Mesothelial cell of epicardium (in vitro differentiated cells): Measurements from ENCODE around the gene AOC3. TPM values are rescaled to one million over a fixed set of nuclear protein-coding genes. Genes with fewer than 3 reads are reported as not detected.
"Not testable (repeated sequence)": the region's sequence is repeated elsewhere in the genome, so short reads cannot be mapped to it uniquely, and the experiment has no call there.

ENCODE experiments used
- DNase-seq, 2 experiments: peaks; one replicate each; pipeline ENCODE4 v3.0.0; 2021; ENCODE audit warnings: low spot score in 2 of 2; ENCODE audit not compliant: unreplicated experiment in 2 of 2
- H3K27ac Mint-ChIP-seq: 2 replicates; pipeline ENCODE4 v1.8.0; 2021; ENCODE audit warnings: mixed read lengths
- H3K27me3 Mint-ChIP-seq: 2 replicates; pipeline ENCODE4 v1.8.0; 2021; ENCODE audit warnings: low read depth, mixed read lengths
- H3K36me3 Mint-ChIP-seq: 2 replicates; pipeline ENCODE4 v1.8.0; 2021; ENCODE audit warnings: mixed read lengths
- H3K4me1 Mint-ChIP-seq: 2 replicates; pipeline ENCODE4 v1.8.0; 2021; ENCODE audit warnings: mixed read lengths
- H3K4me3 Mint-ChIP-seq: 2 replicates; pipeline ENCODE4 v1.8.0; 2021; ENCODE audit warnings: mild to moderate bottlenecking, moderate library complexity, mixed read lengths
- H3K9me3 Mint-ChIP-seq: 2 replicates; pipeline ENCODE4 v1.8.0; 2021; ENCODE audit warnings: mixed read lengths
- CTCF ChIP-seq: fragments of 200-600 bp; sonication (generic); IDR thresholded peaks from one replicate; pipeline ENCODE4 v1.5.0; 2021; ENCODE audit warnings: antibody characterized with exemption; ENCODE audit not compliant: unreplicated experiment
- total RNA-seq: library from RNA; stranded (reverse); gene quantifications from 3 replicates; pipeline ENCODE4 v1.2.1, GENCODE V29; 2021

The AOC3 gene
- total RNA-seq, 1 donor from 2014 or later = 1.5 TPM

- Mint-ChIP-seq H3K36me3 (no peaks in the 10 kb centered on the region), H3K4me3 (no peak overlapping the region), H3K27me3 (peaks cover 5% of the 10 kb centered on the region), H3K9me3 (no peaks in the 10 kb centered on the region), H3K27ac (no peak overlapping the region), H3K4me1 (no peaks in the 10 kb centered on the region)
- no peak for DNase-seq
- no peak for TF ChIP-seq CTCF
Observed at GRCh38 chr17:42853968-42854790, 3.2 kb downstream of the AOC3 start.

- peaks cover 3% of the 10 kb centered on the region for H3K27me3 Mint-ChIP-seq
Observed at GRCh38 chr17:42855048-42855596, 4.1 kb downstream of the AOC3 start.

GRCh38 chr17:42856093-42856492 lies 5.1 kb downstream of the AOC3 start:
- not testable (repeated sequence) for H3K36me3 Mint-ChIP-seq, H3K4me3 Mint-ChIP-seq, H3K4me1 Mint-ChIP-seq, H3K27ac Mint-ChIP-seq, H3K9me3 Mint-ChIP-seq, DNase-seq, H3K27me3 Mint-ChIP-seq

More at GRCh38 chr17:42855048-42855596, 4.1 kb downstream of the AOC3 start:
- no peak for TF ChIP-seq CTCF
- Mint-ChIP-seq H3K27ac (no peak overlapping the region), H3K9me3 (no peaks in the 10 kb centered on the region), H3K4me1 (no peaks in the 10 kb centered on the region), H3K4me3 (no peak overlapping the region), H3K36me3 (no peaks in the 10 kb centered on the region)
- no peak for DNase-seq

GRCh38 chr17:42856516-42856915 lies 5.5 kb downstream of the AOC3 start:
- not testable (repeated sequence) for H3K27ac Mint-ChIP-seq, H3K4me3 Mint-ChIP-seq, H3K36me3 Mint-ChIP-seq, DNase-seq, H3K27me3 Mint-ChIP-seq, H3K9me3 Mint-ChIP-seq, H3K4me1 Mint-ChIP-seq

GRCh38 chr17:42857389-42857788 lies 6.4 kb downstream of the AOC3 start:
- Mint-ChIP-seq H3K27me3 (peaks cover 1% of the 10 kb centered on the region), H3K27ac (no peak overlapping the region), H3K36me3 (no peaks in the 10 kb centered on the region), H3K4me1 (no peaks in the 10 kb centered on the region), H3K9me3 (peaks cover 3% of the 10 kb centered on the region), H3K4me3 (no peak overlapping the region)
- no peak for DNase-seq
- no peak for TF ChIP-seq CTCF

GRCh38 chr17:42865638-42866094 lies 14.7 kb downstream of the AOC3 start:
- Mint-ChIP-seq H3K27me3 (peaks cover 11% of the 10 kb centered on the region), H3K36me3 (no peaks in the 10 kb centered on the region), H3K9me3 (peaks cover 13% of the 10 kb centered on the region), H3K4me3 (no peak overlapping the region), H3K27ac (no peak overlapping the region), H3K4me1 (peaks cover 6% of the 10 kb centered on the region)
- TF ChIP-seq CTCF = no peak
- no peak for DNase-seq
